ENCODE results near the gene NEDD4L. TPM values are rescaled to one million over a fixed set of nuclear protein-coding genes. Genes with fewer than 3 reads are reported as not detected.

The NEDD4L gene
- total and polyA plus RNA-seq, 8 donors, result 88.0 to 159 (median 95.2) TPM

GRCh38 chr18:58341916-58342315, 297.9 kb downstream of the NEDD4L start:
- Histone ChIP-seq H3K27ac (no peak overlapping the region), H3K36me3 (peaks cover 0 to 10% of the 10 kb centered on the region in 2 donors), H3K27me3 (no peaks in the 10 kb centered on the region), H3K9me3 (no peaks in the 10 kb centered on the region), H3K4me1 (peaks cover 3 to 8% of the 10 kb centered on the region in 2 donors), H3K4me3 (no peak overlapping the region)
- TF ChIP-seq CTCF (IDR thresholded peaks at IDR 0.05), result no peak
- DNase-seq, result no peak
- ATAC-seq, result peak; percentile 11
- intact Hi-C loops (cut with DNase I), result no loop called here

- H3K27ac ChIP-seq, result no peak overlapping the region
- H3K4me3 ChIP-seq, result no peak overlapping the region
- H3K9me3 ChIP-seq, result no peaks in the 10 kb centered on the region
- TF ChIP-seq CTCF (IDR thresholded peaks at IDR 0.05), result no peak
- ATAC-seq (no peak), DNase-seq (no peak)
- intact Hi-C loops (cut with DNase I), result no loop called here
- H3K27me3 ChIP-seq, result no peaks in the 10 kb centered on the region
- H3K36me3 ChIP-seq, result peaks cover 0 to 10% of the 10 kb centered on the region in 2 donors
- peaks cover 9 to 11% of the 10 kb centered on the region in 2 donors for H3K4me1 ChIP-seq
These were observed 300.1 kb downstream of the NEDD4L start for GRCh38 chr18:58344080-58344670.

GRCh38 chr18:58344861-58345463, 300.9 kb downstream of the NEDD4L start:
- no peak overlapping the region for H3K4me3 ChIP-seq
- ATAC-seq, result no peak
- H3K9me3 ChIP-seq, result no peaks in the 10 kb centered on the region
- H3K27me3 ChIP-seq, result no peaks in the 10 kb centered on the region
- no peak for TF ChIP-seq CTCF (IDR thresholded peaks at IDR 0.05)
- intact Hi-C loops (cut with DNase I), result no loop called here
- peaks cover 10 to 11% of the 10 kb centered on the region in 2 donors for H3K4me1 ChIP-seq
- no peak for DNase-seq
- peaks cover 0 to 10% of the 10 kb centered on the region in 2 donors for H3K36me3 ChIP-seq
- no peak overlapping the region for H3K27ac ChIP-seq

- ATAC-seq, result no peak
- H3K4me3 ChIP-seq, result no peak overlapping the region
- intact Hi-C loops (cut with DNase I), result no loop called here
- DNase-seq, result no peak
- no peak for TF ChIP-seq CTCF (IDR thresholded peaks at IDR 0.05)
- no peaks in the 10 kb centered on the region for H3K27me3 ChIP-seq
- H3K9me3 ChIP-seq, result no peaks in the 10 kb centered on the region
- no peak overlapping the region for H3K27ac ChIP-seq
- H3K36me3 ChIP-seq, result peaks cover 0 to 10% of the 10 kb centered on the region in 2 donors
- H3K4me1 ChIP-seq, result peaks cover 10 to 11% of the 10 kb centered on the region in 2 donors
These were observed 301.8 kb downstream of the NEDD4L start for GRCh38 chr18:58345875-58346274.

- no peaks in the 10 kb centered on the region for H3K27me3 ChIP-seq
These were observed 303.1 kb downstream of the NEDD4L start for GRCh38 chr18:58347135-58347534.

More at GRCh38 chr18:58347135-58347534, 303.1 kb downstream of the NEDD4L start:
- ATAC-seq (no peak), DNase-seq (no peak)
- no peak overlapping the region for H3K27ac ChIP-seq
- no peak for TF ChIP-seq CTCF (IDR thresholded peaks at IDR 0.05)
- intact Hi-C loops (cut with DNase I), result no loop called here
- peaks cover 0 to 10% of the 10 kb centered on the region in 2 donors for H3K36me3 ChIP-seq
- peaks cover 8 to 10% of the 10 kb centered on the region in 2 donors for H3K4me1 ChIP-seq
- no peak overlapping the region for H3K4me3 ChIP-seq
- no peaks in the 10 kb centered on the region for H3K9me3 ChIP-seq

All from left lung (tissue), 10 donors.